Measurements from ENCODE around the gene SLC4A8. TPM values are rescaled to one million over a fixed set of nuclear protein-coding genes. Genes with fewer than 3 reads are reported as not detected.

SLC4A8 gene
- total RNA-seq, 4 donors from 2014 or later = 0.46 to 1.7 (median 0.90) TPM

DNA sequence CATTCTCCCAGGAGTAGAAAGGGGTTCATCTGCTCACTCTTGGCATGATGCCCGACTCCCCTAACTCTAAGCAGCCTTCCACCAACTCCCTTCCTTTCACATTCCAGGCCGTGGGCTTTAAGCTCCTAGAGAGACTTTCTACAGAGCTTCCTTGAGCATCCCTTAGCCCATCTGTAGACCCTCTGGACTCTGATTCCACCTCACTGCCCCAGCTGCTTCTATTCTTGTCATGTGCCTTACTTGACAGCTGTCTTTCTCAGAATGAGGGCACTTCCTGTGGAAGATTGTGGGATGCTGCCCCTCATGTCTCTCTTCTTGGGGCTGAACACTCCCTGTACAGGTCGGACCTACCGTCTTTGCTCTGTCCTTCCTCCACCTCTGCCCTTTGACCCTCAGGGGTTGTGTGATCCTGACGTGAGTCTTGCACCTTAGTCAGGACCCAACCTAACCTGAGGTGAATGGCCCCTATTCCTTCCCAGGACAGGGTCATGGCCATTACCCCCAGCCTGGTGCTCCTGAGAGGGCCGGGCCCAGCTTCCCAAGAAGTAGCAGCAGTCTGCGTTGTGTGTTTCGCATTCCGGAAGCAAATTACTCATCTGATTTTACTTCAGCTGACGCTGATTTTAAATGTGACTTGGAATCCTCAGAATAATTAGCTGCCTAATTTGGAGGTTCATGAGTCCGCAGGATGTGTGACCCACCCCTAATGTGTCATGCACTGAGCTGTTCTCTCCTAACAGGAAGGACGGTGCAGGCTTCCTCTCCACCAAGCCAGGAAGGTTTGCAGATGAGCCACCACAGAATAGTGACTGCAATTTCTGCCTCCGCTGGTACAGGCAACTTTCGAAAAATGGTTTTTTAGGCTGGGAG lies 30.7 kb upstream of the SLC4A8 start:
- H3K27ac ChIP-seq (replicated peaks in 1 of 4) = peak overlapping the region in 3 of 4 donors; percentile 7 to 44 (median 23)
- intact Hi-C loops (cut with DNase I) = no loop called here
- no peak for DNase-seq (ENCODE audit: extremely low spot score)
- TF ChIP-seq EP300 (IDR thresholded peaks at IDR 0.05) (no peak), CTCF (IDR thresholded peaks at IDR 0.05) (no peak), POLR2A (IDR thresholded peaks at IDR 0.05; ENCODE audit: low read depth) (no peak), POLR2AphosphoS5 (IDR thresholded peaks at IDR 0.05) (peak; percentile 53 to 55)
- H3K9me3 ChIP-seq = no peaks in the 10 kb centered on the region
- H3K36me3 ChIP-seq = no peaks in the 10 kb centered on the region
- WGBS = 76% methylated on average over 14 of the region's 14 CpGs
- peaks cover 13 to 22% (median 18%) of the 10 kb centered on the region in 4 donors for H3K4me1 ChIP-seq
- no peak overlapping the region for H3K4me3 ChIP-seq
- H3K27me3 ChIP-seq = peaks cover 0 to 48% (median 18%) of the 10 kb centered on the region in 4 donors

DNA sequence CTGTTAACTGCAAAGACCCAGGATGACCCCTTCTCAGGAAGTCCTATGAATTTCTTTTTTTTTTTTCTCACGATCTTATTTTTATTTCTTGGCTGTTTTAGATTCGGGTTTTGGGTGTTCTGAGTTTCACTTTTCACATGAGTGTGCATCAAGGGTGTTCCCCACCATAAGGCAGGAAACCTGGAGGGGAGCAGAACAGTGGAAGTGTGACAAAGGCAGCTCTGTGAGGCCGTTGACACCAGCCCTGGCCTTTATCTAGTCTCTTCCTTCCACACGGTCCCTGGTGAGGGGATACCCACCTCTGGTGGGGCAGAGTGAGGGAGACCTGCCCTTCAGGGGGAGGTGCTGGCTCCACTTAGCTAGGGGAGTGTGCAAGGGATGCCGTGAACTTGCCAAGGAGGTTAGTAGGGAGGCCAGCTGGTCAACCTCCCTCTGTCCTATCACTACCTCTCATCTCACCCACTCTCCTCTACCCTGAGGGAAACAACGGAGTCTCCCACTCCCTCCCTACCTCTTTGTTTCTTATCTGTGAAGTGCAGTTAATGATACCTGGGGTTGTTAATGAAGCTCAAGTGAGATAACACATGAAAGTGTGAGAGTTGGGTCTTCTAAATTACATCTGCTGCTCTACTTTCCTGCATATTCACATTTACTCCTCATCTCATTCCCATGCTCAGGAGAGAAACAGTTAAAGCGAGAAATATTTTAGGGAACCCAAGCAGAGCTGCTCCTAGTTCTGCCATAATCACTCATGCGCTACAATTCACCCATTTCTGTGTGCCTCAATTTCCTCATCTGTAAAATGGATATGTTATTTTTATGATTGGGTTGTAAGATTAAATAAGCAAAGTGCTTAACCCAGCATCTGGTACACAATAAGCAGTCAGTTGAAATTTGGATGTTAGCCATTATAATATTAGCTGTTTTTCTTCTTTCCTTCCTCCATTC lies 29.1 kb upstream of the SLC4A8 start:
- Histone ChIP-seq H3K27ac (replicated peaks in 1 of 4) (peak overlapping the region in 1 of 4 donors; percentile 10), H3K9me3 (no peaks in the 10 kb centered on the region), H3K4me1 (peaks cover 13 to 22% (median 18%) of the 10 kb centered on the region in 4 donors), H3K4me3 (no peak overlapping the region), H3K36me3 (no peaks in the 10 kb centered on the region), H3K27me3 (peaks cover 0 to 53% (median 18%) of the 10 kb centered on the region in 4 donors)
- WGBS = 59% methylated on average over 8 of the region's 8 CpGs
- TF ChIP-seq EP300 (IDR thresholded peaks at IDR 0.05) (no peak), POLR2A (IDR thresholded peaks at IDR 0.05; ENCODE audit: low read depth) (no peak), POLR2AphosphoS5 (IDR thresholded peaks at IDR 0.05) (no peak), CTCF (IDR thresholded peaks at IDR 0.05) (no peak)
- DNase-seq (ENCODE audit: extremely low spot score) = no peak
- intact Hi-C loops (cut with DNase I) = no loop called here

- H3K27ac ChIP-seq (replicated peaks in 1 of 4) = no peak overlapping the region
- peaks cover 0 to 50% (median 2%) of the 10 kb centered on the region in 4 donors for H3K27me3 ChIP-seq
- no peaks in the 10 kb centered on the region for H3K9me3 ChIP-seq
- TF ChIP-seq POLR2AphosphoS5 (IDR thresholded peaks at IDR 0.05) (no peak), POLR2A (IDR thresholded peaks at IDR 0.05; ENCODE audit: low read depth) (no peak), CTCF (IDR thresholded peaks at IDR 0.05) (no peak), EP300 (IDR thresholded peaks at IDR 0.05) (no peak)
- H3K36me3 ChIP-seq = no peaks in the 10 kb centered on the region
- 78% methylated on average over 4 of the region's 4 CpGs for WGBS
- H3K4me1 ChIP-seq = peaks cover 0 to 4% (median 2%) of the 10 kb centered on the region in 4 donors
- no peak for DNase-seq (ENCODE audit: extremely low spot score)
- intact Hi-C loops (cut with DNase I) = no loop called here
- no peak overlapping the region for H3K4me3 ChIP-seq
Measured at GRCh38 chr12:51397670-51398069, 27.0 kb upstream of the SLC4A8 start.

DNA sequence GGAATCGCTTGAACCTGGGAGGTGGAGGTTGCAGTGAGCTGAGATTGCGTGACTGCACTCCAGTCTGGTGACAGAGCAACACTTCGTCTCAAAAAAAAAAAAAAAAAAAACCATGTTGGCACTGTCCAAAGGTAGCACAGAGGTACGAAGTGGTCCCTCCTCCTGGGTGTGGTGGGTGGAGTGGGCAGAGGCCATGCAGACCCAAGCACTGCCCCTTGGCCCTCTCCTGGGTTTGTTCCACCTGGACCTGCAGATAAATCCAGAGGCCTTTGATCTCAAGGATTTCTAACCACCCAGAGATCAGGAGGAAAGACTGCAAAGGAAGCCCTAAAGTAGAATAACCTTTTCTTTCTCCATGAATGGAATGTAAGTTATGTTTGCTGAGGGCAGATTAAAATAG lies 24.7 kb upstream of the SLC4A8 start:
- H3K27ac ChIP-seq (replicated peaks in 1 of 4) = no peak overlapping the region
- no peaks in the 10 kb centered on the region for H3K9me3 ChIP-seq
- TF ChIP-seq POLR2AphosphoS5 (IDR thresholded peaks at IDR 0.05) = no peak
- TF ChIP-seq POLR2A (IDR thresholded peaks at IDR 0.05; ENCODE audit: low read depth) = no peak
- no peak for TF ChIP-seq EP300 (IDR thresholded peaks at IDR 0.05)
- no peak for TF ChIP-seq CTCF (IDR thresholded peaks at IDR 0.05)
- no peaks in the 10 kb centered on the region for H3K36me3 ChIP-seq
- WGBS = 78% methylated on average over 4 of the region's 4 CpGs
- H3K4me3 ChIP-seq = no peak overlapping the region
- peaks cover 0 to 32% (median 0%) of the 10 kb centered on the region in 4 donors for H3K27me3 ChIP-seq
- no peak for DNase-seq (ENCODE audit: extremely low spot score)
- no peaks in the 10 kb centered on the region for H3K4me1 ChIP-seq
- intact Hi-C loops (cut with DNase I) = no loop called here
